A673 (cell line): ENCODE data around the gene PNPT1.

ENCODE experiments used
- EZH2 ChIP-seq: fragments of 200-600 bp; sonication (generic); IDR thresholded peaks from 2 replicates; pipeline ENCODE4 v1.6.1; 2017; ENCODE audit warnings: borderline replicate concordance, low read depth, mild to moderate bottlenecking, mixed read lengths, antibody characterized with exemption, low read length; ENCODE audit not compliant: poor library complexity, severe bottlenecking
- TF ChIP-seq, protein P1 (sequence below): fragments of 300-800, 200-600 bp; sonication (generic); conservative IDR thresholded peaks from 2 replicates; pipeline ENCODE4 v1.5.1; 2017; ENCODE audit warnings: low read depth, mild to moderate bottlenecking, antibody characterized with exemption, low read length, moderate library complexity, mixed read lengths

DNA sequence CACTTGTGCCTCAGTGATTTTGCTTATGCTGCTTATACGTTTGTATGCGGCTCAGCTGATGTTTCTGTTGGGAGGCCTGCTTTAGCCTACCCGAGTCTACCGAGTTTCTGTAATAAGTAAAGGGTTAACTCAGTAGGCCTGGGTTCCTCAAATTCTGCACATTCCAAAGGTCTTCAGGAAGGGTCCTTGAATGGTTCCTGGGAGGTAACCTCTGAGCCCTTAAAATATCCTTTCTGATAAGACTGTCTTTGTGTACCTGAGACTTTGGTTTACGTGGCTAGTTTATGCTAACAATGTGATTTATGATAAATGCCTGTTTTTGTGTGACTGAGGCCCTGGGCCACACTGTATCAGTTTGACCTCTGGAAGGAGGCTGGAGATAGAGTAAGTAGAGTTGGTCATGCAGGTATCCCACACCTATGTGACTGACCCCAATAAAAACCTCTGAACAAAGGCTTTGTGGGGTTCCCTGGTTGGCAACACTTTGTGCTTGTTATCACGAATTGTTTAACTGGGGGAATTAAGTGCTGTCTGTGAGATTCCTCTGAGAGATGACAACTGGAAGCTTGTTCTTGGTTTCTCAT is 18.9 kb upstream of the PNPT1 start:
- TF ChIP-seq, protein P1, sequence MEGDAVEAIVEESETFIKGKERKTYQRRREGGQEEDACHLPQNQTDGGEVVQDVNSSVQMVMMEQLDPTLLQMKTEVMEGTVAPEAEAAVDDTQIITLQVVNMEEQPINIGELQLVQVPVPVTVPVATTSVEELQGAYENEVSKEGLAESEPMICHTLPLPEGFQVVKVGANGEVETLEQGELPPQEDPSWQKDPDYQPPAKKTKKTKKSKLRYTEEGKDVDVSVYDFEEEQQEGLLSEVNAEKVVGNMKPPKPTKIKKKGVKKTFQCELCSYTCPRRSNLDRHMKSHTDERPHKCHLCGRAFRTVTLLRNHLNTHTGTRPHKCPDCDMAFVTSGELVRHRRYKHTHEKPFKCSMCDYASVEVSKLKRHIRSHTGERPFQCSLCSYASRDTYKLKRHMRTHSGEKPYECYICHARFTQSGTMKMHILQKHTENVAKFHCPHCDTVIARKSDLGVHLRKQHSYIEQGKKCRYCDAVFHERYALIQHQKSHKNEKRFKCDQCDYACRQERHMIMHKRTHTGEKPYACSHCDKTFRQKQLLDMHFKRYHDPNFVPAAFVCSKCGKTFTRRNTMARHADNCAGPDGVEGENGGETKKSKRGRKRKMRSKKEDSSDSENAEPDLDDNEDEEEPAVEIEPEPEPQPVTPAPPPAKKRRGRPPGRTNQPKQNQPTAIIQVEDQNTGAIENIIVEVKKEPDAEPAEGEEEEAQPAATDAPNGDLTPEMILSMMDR = no peak
- no peak for TF ChIP-seq EZH2
